GM10266 (cell line): ENCODE measurements around the gene ATP13A4.

ENCODE experiments used
- DNase-seq: peaks from one replicate; pipeline ENCODE4 v3.0.0; 2012; ENCODE audit errors: extremely low spot score
- TF ChIP-seq, protein P1 (sequence below): IDR thresholded peaks from 2 replicates; pipeline ENCODE4 v1.5.1; 2012; ENCODE audit warnings: mild to moderate bottlenecking, low read depth; ENCODE audit not compliant: control insufficient read depth, insufficient read depth; ENCODE audit errors: missing control alignments

Gene ATP13A4

DNA sequence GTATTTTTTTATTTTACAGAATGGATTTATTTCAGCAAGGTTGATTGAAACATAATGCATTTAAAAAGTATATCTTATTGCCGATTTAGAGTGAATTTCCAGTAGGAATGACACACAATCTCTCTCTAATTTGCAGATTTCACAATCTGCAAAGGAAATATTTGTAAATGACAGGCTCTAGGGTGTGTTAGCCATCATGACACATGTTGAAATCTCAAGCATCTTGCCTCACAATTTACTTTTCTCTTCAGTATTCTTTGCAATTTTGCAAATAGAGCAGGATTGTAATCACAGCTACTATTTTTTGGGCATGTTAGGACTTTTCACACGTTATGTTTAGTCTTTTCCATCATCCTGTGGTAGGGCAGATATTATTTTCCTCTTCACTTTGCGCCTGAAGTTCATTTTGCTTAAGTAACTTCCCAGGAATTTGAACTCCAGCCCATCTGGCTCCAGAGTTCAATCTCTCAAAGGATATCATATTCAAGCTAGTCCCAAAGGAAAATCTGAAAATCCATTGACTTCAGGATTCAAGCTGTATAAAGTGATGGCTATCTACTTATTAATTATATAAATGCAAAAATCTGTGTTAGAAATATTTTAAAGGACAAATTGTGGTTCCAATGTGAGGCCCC, 55.4 kb downstream of the ATP13A4 start:
- DNase-seq: no peak
- TF ChIP-seq, protein P1, sequence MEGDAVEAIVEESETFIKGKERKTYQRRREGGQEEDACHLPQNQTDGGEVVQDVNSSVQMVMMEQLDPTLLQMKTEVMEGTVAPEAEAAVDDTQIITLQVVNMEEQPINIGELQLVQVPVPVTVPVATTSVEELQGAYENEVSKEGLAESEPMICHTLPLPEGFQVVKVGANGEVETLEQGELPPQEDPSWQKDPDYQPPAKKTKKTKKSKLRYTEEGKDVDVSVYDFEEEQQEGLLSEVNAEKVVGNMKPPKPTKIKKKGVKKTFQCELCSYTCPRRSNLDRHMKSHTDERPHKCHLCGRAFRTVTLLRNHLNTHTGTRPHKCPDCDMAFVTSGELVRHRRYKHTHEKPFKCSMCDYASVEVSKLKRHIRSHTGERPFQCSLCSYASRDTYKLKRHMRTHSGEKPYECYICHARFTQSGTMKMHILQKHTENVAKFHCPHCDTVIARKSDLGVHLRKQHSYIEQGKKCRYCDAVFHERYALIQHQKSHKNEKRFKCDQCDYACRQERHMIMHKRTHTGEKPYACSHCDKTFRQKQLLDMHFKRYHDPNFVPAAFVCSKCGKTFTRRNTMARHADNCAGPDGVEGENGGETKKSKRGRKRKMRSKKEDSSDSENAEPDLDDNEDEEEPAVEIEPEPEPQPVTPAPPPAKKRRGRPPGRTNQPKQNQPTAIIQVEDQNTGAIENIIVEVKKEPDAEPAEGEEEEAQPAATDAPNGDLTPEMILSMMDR: no peak

DNA sequence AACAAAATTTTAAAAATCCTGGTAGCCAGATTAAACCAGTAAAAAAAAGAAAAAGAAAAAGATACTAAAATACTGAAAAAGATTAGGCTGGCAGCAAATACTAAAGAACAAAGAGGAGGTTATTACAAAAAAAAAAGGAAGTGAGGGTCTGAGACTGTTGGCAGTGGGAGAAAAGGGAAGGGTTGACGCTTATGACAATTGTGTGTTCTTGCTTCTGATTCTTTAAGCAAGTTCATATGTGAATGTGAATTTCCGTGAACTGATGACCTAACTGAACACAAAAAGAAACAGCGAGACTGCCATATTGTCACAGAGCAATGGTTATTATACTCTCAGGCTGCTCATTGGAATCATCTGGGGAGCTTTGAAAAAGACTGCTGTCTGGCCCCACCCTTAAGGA, 56.5 kb downstream of the ATP13A4 start:
- no peak for DNase-seq
- TF ChIP-seq, protein P1: no peak

DNA sequence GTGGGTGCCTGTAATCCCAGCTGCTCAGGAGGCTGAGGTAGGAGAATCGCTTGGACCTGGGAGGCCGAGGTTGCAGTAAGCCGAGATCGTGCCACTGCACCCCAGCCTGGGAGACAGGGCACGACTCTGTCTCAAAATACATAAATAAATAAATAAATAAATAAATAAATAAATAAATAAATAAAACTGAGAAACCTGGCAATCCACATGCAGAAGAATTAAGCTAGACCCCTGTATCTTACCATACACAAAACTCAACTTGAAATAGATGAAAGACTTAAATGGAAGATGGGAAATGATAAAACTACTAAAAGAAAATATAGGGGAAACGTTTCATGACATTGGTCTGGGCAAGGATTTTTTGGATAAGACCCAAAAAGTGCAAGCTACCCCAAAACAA, 58.0 kb downstream of the ATP13A4 start:
- DNase-seq: no peak
- TF ChIP-seq, protein P1: no peak

DNA sequence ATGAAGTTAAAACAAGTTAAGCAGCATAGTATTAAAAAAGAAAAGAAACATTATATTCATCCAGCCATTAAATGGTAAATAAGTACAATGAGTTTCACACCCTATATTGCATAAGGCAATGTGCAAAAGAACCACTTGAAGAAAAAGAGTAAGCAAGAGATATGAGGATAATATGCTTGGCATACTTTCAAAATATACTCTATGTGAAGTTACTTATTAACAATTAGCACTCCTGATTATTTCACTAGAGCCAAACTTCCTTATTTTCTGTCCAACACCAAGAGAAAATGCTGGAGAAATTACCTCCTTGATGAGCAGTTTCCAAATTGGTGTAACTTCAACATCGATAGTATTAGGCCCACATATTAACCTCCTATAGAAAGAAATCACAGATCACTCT, 63.7 kb downstream of the ATP13A4 start:
- TF ChIP-seq, protein P1: no peak
- DNase-seq: no peak

DNA sequence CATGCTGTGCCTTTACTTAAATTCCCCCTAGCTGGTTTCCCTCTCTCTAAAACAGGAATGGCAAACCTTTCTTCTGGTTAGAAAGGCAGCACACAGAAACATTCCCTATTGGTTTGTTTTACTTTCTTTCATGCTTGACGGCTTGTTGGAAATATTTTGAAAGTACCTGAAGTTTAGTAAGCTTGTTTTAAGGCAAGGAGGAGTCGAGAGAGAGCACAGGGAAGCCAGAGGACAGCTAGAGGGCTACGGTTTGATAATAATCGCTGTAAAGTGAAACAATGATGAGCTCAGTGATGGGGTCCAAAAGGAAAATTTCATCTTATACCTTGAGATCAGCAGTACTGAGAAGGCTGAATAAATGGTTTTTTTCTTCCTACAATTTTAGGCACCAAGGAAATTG, 64.1 kb downstream of the ATP13A4 start:
- TF ChIP-seq, protein P1: no peak

DNA sequence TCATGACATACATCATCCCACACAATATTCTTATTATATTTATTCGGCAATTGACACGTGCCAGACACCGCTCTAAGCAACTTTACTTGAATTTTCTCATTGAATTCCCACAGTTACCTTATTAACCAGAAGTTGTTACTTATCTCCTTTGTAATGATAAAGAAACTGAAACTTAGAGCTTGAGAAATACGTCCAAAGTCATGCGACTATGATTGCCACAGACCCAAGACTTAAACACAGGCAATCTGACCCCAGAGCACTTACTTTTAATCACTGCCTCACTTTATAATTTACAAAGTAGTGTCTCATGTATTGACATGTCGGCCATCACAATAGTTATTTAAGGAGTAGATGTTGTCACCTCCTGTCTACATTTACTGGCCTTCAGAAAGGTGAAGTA, 64.7 kb downstream of the ATP13A4 start:
- DNase-seq: no peak
- TF ChIP-seq, protein P1: no peak

More for the DNA sequence above, 64.1 kb downstream of the ATP13A4 start:
- DNase-seq: no peak

DNA sequence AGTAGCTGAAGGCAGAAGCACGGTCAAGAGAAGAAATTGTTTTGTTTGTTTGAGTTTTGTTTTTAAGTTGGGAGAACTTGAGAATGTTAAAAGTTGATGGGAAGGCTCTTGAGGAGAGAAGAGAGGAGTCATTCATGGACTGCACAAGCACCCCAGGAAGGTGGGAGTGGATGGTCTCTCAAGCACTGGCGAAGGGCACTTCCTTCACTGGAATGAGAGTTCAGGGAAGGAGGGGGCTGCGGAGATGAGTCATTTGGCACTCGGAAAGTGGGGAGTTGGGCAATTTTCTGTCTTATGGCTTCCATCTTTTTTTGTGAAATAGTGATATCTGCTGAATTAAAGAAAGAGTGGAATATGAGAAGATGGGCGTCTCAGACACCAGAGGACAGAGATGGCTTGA, 66.0 kb downstream of the ATP13A4 start:
- no peak for DNase-seq
- TF ChIP-seq, protein P1: no peak
